Activated CD8-positive, alpha-beta T cell treated with anti-CD3 and anti-CD28 coated beads for 36 hours (primary cell): Measurements from ENCODE around the gene GPX5. TPM values are rescaled to one million over a fixed set of nuclear protein-coding genes. Genes with fewer than 3 reads are reported as not detected.
"Not testable (repeated sequence)": the region's sequence is repeated elsewhere in the genome, so short reads cannot be mapped to it uniquely, and the experiment has no call there.

Experiments used
- ATAC-seq: fragments of 200-7000 bp; cut with Tn5 transposase; one replicate; pipeline ENCODE4 v1.10.0; 2021; ENCODE audit warnings: mild to moderate bottlenecking, moderate library complexity
- CTCF ChIA-PET: fragments of 350-600 bp; sonication (Branson Sonifier 250); formaldehyde crosslinking; loops from one replicate; lab custom pipeline; 2021; ENCODE audit warnings: antibody characterized with exemption; lab: Charles Lee
- POLR2A ChIA-PET: fragments of 350-600 bp; sonication (Branson Sonifier 250); formaldehyde crosslinking; loops from one replicate; lab custom pipeline; 2021; ENCODE audit warnings: antibody characterized with exemption; lab: Charles Lee
- DNase-seq: peaks from one replicate; pipeline ENCODE4 v3.0.0-alpha.2; 2020
- H3K27ac Mint-ChIP-seq: one replicate; pipeline ENCODE4 v1.8.0; 2021; ENCODE audit warnings: mild to moderate bottlenecking, mixed read lengths
- H3K27me3 Mint-ChIP-seq: one replicate; pipeline ENCODE4 v1.8.0; 2021; ENCODE audit warnings: mixed read lengths
- H3K36me3 Mint-ChIP-seq: one replicate; pipeline ENCODE4 v1.8.0; 2021; ENCODE audit warnings: low read depth, mixed read lengths
- H3K4me1 Mint-ChIP-seq: one replicate; pipeline ENCODE4 v1.8.0; 2021; ENCODE audit warnings: low read depth, mixed read lengths
- H3K4me3 Mint-ChIP-seq: one replicate; pipeline ENCODE4 v1.8.0; 2021; ENCODE audit warnings: mild to moderate bottlenecking, moderate library complexity, mixed read lengths
- H3K9me3 Mint-ChIP-seq: one replicate; pipeline ENCODE4 v1.8.0; 2021; ENCODE audit warnings: mixed read lengths
- CTCF ChIP-seq: fragments of 200-600 bp; IDR thresholded peaks from one replicate; pipeline ENCODE4 v1.8.0; 2022; ENCODE audit warnings: antibody characterized with exemption, mild to moderate bottlenecking
- intact Hi-C: fragments of 100-400 bp; cut with micrococcal nuclease; formaldehyde crosslinking; loops from one replicate; pipeline ENCODE4 v1.10.0; 2022
- total RNA-seq, 2 experiments: library from RNA; stranded (reverse); gene quantifications; one replicate each; pipeline ENCODE4 v1.2.3, GENCODE V29; 2021

Gene GPX5
- total RNA-seq, 2 experiments from 2014 or later, result not detected

GRCh38 chr6:28542440-28543296 is 17.0 kb downstream of the GPX5 start:
- POLR2A ChIA-PET, result interaction anchor here (0.7 to 1.0 kb wide), 3 partner anchors 40 to 152 kb away, joined by 3 read pairs; no protein-coding TSS in a partner anchor
- peak; percentile 67 for DNase-seq
- Mint-ChIP-seq H3K9me3 (peaks cover 10% of the 10 kb centered on the region), H3K4me1 (peaks cover 23% of the 10 kb centered on the region), H3K36me3 (no peaks in the 10 kb centered on the region), H3K27ac (peak overlapping the region; percentile 67), H3K4me3 (peak overlapping the region; percentile 77), H3K27me3 (peaks cover 56% of the 10 kb centered on the region)
- intact Hi-C loops, result no loop called here
- peak; percentile 70 for TF ChIP-seq CTCF
- CTCF ChIA-PET, result interaction anchor here (0.7 to 1.6 kb wide), 15 partner anchors 10 to 665 kb away, joined by 3 to 5 read pairs (median 3); no protein-coding TSS in a partner anchor
- peak; percentile 75 for ATAC-seq

- DNase-seq, result peak; percentile 28
- intact Hi-C loops, result no loop called here
- TF ChIP-seq CTCF, result no peak
- Mint-ChIP-seq H3K27ac (peak overlapping the region; percentile 20), H3K9me3 (peaks cover 10% of the 10 kb centered on the region), H3K36me3 (no peaks in the 10 kb centered on the region), H3K4me1 (peaks cover 23% of the 10 kb centered on the region), H3K27me3 (peaks cover 55% of the 10 kb centered on the region), H3K4me3 (peak overlapping the region; percentile 77)
- POLR2A ChIA-PET, result interaction anchor here (1.0 kb wide), 1 partner anchor 38 kb away, joined by 3 read pairs; no protein-coding TSS in a partner anchor
- CTCF ChIA-PET, result interaction anchor here (1.5 to 1.6 kb wide), 3 partner anchors 45 to 188 kb away, joined by 3 to 4 read pairs (median 3); no protein-coding TSS in a partner anchor
- peak; percentile 51 for ATAC-seq
These were observed 18.2 kb downstream of the GPX5 start for GRCh38 chr6:28543651-28544610.

GRCh38 chr6:28545955-28546354 is 20.3 kb downstream of the GPX5 start:
- ChIA-PET POLR2A (no interaction called here), CTCF (no interaction called here)
- H3K4me3 Mint-ChIP-seq, result no peak overlapping the region
- peaks cover 58% of the 10 kb centered on the region for H3K27me3 Mint-ChIP-seq
- DNase-seq, result no peak
- H3K27ac Mint-ChIP-seq, result no peak overlapping the region
- H3K36me3 Mint-ChIP-seq, result no peaks in the 10 kb centered on the region
- peaks cover 23% of the 10 kb centered on the region for H3K4me1 Mint-ChIP-seq
- no peak for TF ChIP-seq CTCF
- H3K9me3 Mint-ChIP-seq, result peaks cover 10% of the 10 kb centered on the region
- no peak for ATAC-seq
- intact Hi-C loops, result no loop called here

- POLR2A ChIA-PET, intact Hi-C loops, H3K36me3 Mint-ChIP-seq, CTCF ChIA-PET, H3K27ac Mint-ChIP-seq, ATAC-seq, H3K4me3 Mint-ChIP-seq, H3K9me3 Mint-ChIP-seq, DNase-seq: not testable (repeated sequence)
- peaks cover 20% of the 10 kb centered on the region for H3K4me1 Mint-ChIP-seq
- peaks cover 57% of the 10 kb centered on the region for H3K27me3 Mint-ChIP-seq
These were observed 21.3 kb downstream of the GPX5 start for GRCh38 chr6:28547003-28547402.
